Heart left ventricle (tissue), 13 donors: ENCODE measurements around the gene GALNT5.

Experiments used
- CTCF ChIP-seq, 12 donors: fragments of 200-600 bp; sonication (generic) in 4 of 12; IDR thresholded peaks; one replicate each; pipeline versions ENCODE4 v1.5.0 to v1.8.0; 2018 to 2022; ENCODE audit warnings: antibody characterized with exemption in 12 of 12, mild to moderate bottlenecking in 5 of 12
- POLR2A ChIP-seq, 2 donors: fragments of 450-650 bp; IDR thresholded peaks; one replicate each; pipeline ENCODE4 v1.6.1; 2017; ENCODE audit warnings: antibody characterized with exemption in 2 of 2, mild to moderate bottlenecking in 2 of 2, moderate library complexity in 2 of 2
- donor health status: ischemic (EF 13 %, LVEDD 7.1; RV severe dilation, severe dysfunction).
- donor health status: DM: no; HTN: yes; CAD: no.
- donor health status: DM: no; HTN: no; CAD: no.
- donor health status: ischemic (EF 25% LVEDD 6.9; RV normal size, moderate dysfunction).
- donor health status: ischemic (EF 25% LVEDD 5.7; RV mildly dilated, moderate dysfunction).
- donor health status: ischemic (EF 35%, LVEDD 5.7; RV mildly dilated, moderate dysfunction).
- donor health status: nonischemic (EF 11% LVEDD 7.7; RV severe dilation, severe dysfunction).
- donor health status: DM: yes; HTN: yes; CAD: no.
- donor health status: PGD.
- donor health status: ischemic (EF 29% LVEDD 5.4; RV normal size, mild dysfunction).
- donor health status: nonischemic (EF 23%, LVEDD 6.1; RV moderate dilation, normal function).

- no peak for TF ChIP-seq CTCF (IDR thresholded peaks at IDR 0.05)
- no peak for TF ChIP-seq POLR2A (IDR thresholded peaks at IDR 0.05)
Observed at GRCh38 chr2:157325786-157326185, 68.3 kb downstream of the GALNT5 start, which contains the start of gene ERMN.
